Measurements from ENCODE around the gene ARID5A.

DNA sequence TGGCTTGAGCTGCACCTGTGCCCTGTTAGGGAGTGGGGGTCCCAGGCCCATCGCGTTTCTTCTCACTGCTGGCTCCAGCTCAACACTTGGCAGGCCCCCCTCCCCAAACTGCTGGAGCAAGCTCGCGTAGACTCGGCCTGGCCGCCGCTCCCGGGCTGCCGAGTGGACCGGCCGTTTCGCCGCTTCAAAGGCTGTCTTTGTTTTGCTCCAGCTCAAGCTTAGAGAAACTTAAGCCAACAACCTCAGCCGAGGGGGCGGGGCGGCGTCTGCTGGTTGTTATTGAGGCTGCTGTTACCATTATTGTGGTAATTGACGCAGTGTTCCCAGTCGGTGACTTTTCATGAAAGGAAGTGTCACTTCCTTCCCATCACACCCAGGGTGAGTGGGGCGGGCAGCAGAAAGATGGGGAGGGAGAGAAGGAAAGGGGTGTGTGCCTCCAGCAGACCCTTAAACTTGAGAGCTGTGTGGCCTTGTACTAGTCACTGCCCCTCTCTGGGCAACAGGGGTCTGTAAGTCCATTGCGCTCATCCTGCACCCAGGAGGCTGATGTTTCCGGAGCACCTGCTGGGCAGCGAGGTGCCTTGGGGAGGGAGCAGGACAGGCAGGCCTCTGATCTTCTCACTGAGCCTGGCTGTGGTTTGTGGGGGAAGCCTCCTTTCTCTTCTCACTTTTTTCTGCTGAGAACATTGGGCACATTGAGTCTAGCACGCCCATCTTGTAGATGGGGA is 2.1 kb downstream of the ARID5A start:
- TF ChIP-seq CTCF (IDR thresholded peaks at IDR 0.05) (no peak), POLR2A (IDR thresholded peaks at IDR 0.05) (peak; percentile 61), EP300 (IDR thresholded peaks at IDR 0.05; ENCODE audit: low read depth) (peak; percentile 40)
